HCEC 1CT (cell line): ENCODE data around the gene SLC6A1.

Source experiments
- DNase-seq: peaks from one replicate; pipeline ENCODE4 v3.0.0-alpha.2; 2017

The SLC6A1 gene

GRCh38 chr3:10972072-10972782 is 20.3 kb upstream of the SLC6A1 start:
- no peak for DNase-seq

GRCh38 chr3:10973046-10973595 is 19.4 kb upstream of the SLC6A1 start:
- DNase-seq, result no peak

- DNase-seq, result no peak
Observed at GRCh38 chr3:10974131-10974530, 18.4 kb upstream of the SLC6A1 start.

- DNase-seq, result no peak
Observed at GRCh38 chr3:10974746-10975375, 17.7 kb upstream of the SLC6A1 start.

- no peak for DNase-seq
Observed at GRCh38 chr3:10975695-10976234, 16.8 kb upstream of the SLC6A1 start.

GRCh38 chr3:10976770-10977169 is 15.8 kb upstream of the SLC6A1 start:
- no peak for DNase-seq

GRCh38 chr3:10977892-10978510 is 14.5 kb upstream of the SLC6A1 start:
- DNase-seq, result peak; percentile 8

- no peak for DNase-seq
Observed at GRCh38 chr3:10978956-10979355, 13.6 kb upstream of the SLC6A1 start.

- DNase-seq, result no peak
Observed at GRCh38 chr3:10980312-10980711, 12.2 kb upstream of the SLC6A1 start.

- DNase-seq, result no peak
Observed at GRCh38 chr3:10981031-10981430, 11.5 kb upstream of the SLC6A1 start.

GRCh38 chr3:10981961-10982360 is 10.6 kb upstream of the SLC6A1 start:
- DNase-seq, result no peak

- DNase-seq, result no peak
Observed at GRCh38 chr3:10982782-10983181, 9.8 kb upstream of the SLC6A1 start.

GRCh38 chr3:10983219-10983916 is 9.2 kb upstream of the SLC6A1 start:
- DNase-seq, result peak; percentile 7

- no peak for DNase-seq
Observed at GRCh38 chr3:10984371-10984896, 8.1 kb upstream of the SLC6A1 start.

- DNase-seq, result no peak
Observed at GRCh38 chr3:10985181-10985580, 7.4 kb upstream of the SLC6A1 start.

GRCh38 chr3:10986592-10986991 is 6.0 kb upstream of the SLC6A1 start:
- no peak for DNase-seq

- DNase-seq, result no peak
Observed at GRCh38 chr3:10988001-10988665, 4.4 kb upstream of the SLC6A1 start.

GRCh38 chr3:10988991-10989484 is 3.5 kb upstream of the SLC6A1 start:
- no peak for DNase-seq

- no peak for DNase-seq
Observed at GRCh38 chr3:10992943-10993728, 588 bp downstream of the SLC6A1 start.

GRCh38 chr3:10993729-10994065 is 1.1 kb downstream of the SLC6A1 start:
- no peak for DNase-seq

- DNase-seq, result no peak
Observed at GRCh38 chr3:10994306-10994705, 1.8 kb downstream of the SLC6A1 start.
